Measurements from ENCODE around the gene CHST6.

DNA sequence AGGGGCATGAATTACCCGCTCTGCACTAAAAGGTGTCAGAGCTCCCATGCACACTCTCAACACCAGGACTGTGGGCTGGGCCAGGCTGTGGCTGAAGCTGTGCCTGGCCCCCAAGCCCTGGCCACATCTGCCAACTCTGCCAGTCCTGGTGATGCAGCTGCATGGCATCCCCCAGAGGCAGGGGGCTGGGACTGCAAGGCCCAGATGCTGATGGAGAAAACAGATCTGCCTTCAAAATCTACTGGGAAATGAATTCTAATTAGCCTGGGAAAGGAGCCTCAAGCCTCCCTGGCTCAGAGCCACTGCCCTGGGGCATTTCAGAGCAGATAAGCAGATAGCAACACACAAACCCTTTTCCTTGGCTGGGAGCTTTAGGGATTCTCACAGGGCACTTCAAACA lies 3.4 kb downstream of the CHST6 start:
- TF ChIP-seq, protein P1, sequence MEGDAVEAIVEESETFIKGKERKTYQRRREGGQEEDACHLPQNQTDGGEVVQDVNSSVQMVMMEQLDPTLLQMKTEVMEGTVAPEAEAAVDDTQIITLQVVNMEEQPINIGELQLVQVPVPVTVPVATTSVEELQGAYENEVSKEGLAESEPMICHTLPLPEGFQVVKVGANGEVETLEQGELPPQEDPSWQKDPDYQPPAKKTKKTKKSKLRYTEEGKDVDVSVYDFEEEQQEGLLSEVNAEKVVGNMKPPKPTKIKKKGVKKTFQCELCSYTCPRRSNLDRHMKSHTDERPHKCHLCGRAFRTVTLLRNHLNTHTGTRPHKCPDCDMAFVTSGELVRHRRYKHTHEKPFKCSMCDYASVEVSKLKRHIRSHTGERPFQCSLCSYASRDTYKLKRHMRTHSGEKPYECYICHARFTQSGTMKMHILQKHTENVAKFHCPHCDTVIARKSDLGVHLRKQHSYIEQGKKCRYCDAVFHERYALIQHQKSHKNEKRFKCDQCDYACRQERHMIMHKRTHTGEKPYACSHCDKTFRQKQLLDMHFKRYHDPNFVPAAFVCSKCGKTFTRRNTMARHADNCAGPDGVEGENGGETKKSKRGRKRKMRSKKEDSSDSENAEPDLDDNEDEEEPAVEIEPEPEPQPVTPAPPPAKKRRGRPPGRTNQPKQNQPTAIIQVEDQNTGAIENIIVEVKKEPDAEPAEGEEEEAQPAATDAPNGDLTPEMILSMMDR (IDR thresholded peaks at IDR 0.05; ENCODE audit: low read depth, low read length): peak; percentile 27
- no peak for TF ChIP-seq EZH2phosphoT487 (IDR thresholded peaks at IDR 0.05; ENCODE audit: low read depth)

All from OCI-LY3 (cell line).